ENCODE results near the gene PRKCQ. TPM values are rescaled to one million over a fixed set of nuclear protein-coding genes. Genes with fewer than 3 reads are reported as not detected.

PRKCQ gene
- total and polyA plus RNA-seq, 2 of the 8 experiments (the other 6 are each of a cell fraction or from before 2014, with no cell fraction given): 9.1 to 22.6 TPM

GRCh38 chr10:6518791-6519429 lies 61.2 kb downstream of the PRKCQ start (continued):
- no peak for TF ChIP-seq CTCF (IDR thresholded peaks at IDR 0.05; ENCODE audit: control extremely low read depth in 1 of 3, insufficient read depth in 1 of 3, low read depth in 1 of 3, low read length in 3 of 3)
